ENCODE results near the gene DMRT1.

The DMRT1 gene

DNA sequence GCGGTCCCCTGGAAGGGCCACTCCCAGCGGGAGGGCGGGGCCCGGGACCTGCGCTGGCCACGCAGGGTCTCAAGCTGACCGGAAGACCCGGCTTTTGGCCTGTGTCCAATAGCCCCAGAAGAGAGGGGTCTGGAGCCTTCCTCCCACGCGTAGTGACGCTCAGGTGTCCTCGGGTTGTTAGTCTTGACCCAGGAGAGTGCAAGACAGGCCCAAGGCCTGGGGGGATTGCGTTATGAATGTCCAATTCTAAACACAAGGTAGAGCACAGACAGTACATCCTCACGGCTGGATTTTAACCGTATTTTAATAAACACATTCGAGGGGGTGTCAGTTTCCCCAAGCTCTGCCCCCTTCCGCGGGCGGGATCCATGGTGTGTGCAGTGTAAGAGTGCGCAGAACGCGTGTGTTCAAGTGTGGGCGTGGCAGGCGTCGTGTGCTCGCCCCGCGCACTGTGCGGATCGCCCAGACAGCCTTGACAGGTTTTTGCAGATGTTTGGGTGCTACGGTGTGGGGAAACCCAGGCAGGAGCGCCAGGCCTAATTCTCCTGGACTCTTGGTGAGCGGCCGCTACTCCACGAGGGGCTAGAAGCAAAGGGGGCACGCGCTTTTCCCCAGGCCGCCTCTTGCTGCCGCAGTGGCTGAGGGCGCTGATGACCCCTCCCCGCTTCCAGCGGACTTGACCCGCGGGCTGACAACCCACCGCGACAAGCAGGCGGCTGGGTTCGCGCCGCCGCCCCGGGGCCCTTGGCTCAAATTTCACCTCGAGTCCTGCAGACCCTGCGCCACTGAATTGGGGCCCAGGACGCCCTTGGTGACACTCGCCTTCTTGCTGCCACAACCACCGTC lies 128.9 kb downstream of the DMRT1 start:
- peak overlapping the region; percentile 22 for H3K4me3 ChIP-seq
- H3K27ac ChIP-seq = no peak overlapping the region
- TF ChIP-seq, protein P1, sequence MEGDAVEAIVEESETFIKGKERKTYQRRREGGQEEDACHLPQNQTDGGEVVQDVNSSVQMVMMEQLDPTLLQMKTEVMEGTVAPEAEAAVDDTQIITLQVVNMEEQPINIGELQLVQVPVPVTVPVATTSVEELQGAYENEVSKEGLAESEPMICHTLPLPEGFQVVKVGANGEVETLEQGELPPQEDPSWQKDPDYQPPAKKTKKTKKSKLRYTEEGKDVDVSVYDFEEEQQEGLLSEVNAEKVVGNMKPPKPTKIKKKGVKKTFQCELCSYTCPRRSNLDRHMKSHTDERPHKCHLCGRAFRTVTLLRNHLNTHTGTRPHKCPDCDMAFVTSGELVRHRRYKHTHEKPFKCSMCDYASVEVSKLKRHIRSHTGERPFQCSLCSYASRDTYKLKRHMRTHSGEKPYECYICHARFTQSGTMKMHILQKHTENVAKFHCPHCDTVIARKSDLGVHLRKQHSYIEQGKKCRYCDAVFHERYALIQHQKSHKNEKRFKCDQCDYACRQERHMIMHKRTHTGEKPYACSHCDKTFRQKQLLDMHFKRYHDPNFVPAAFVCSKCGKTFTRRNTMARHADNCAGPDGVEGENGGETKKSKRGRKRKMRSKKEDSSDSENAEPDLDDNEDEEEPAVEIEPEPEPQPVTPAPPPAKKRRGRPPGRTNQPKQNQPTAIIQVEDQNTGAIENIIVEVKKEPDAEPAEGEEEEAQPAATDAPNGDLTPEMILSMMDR (IDR thresholded peaks at IDR 0.05) = no peak
- no peak for DNase-seq (ENCODE audit: low spot score)

DNA sequence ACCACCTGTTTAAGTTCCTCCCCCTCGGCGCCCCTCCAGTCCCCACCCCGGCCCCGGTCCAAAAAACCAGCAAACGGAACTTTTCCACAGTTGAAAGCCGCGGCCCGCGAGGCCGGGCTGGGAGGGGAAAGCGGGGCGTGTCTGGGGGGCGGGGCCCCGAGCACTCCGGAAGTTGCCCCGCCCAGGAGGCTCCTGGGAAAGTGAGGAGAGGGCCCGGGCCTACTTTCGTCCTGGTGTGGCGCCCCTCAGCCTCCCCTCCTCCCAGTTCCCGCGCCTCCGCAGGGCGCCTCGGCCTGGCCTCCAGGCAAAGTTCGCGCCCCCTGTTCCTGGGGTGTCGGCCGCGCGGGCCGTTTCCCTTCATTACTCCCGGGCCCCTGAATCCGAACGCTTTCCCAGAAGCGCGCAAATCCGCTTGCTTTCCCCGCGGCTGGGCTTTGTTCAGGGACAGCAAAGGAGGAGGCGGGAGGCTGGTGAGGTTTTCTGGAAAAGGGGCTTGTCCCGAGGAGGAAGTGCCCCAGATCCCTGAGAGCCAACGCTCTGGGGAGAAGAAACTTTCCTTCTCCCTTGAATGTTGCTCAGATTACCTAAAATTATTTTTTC lies 130.5 kb downstream of the DMRT1 start:
- TF ChIP-seq, protein P1 (IDR thresholded peaks at IDR 0.05) = no peak
- DNase-seq (ENCODE audit: low spot score) = no peak
- peak overlapping the region; percentile 65 for H3K4me3 ChIP-seq

DNA sequence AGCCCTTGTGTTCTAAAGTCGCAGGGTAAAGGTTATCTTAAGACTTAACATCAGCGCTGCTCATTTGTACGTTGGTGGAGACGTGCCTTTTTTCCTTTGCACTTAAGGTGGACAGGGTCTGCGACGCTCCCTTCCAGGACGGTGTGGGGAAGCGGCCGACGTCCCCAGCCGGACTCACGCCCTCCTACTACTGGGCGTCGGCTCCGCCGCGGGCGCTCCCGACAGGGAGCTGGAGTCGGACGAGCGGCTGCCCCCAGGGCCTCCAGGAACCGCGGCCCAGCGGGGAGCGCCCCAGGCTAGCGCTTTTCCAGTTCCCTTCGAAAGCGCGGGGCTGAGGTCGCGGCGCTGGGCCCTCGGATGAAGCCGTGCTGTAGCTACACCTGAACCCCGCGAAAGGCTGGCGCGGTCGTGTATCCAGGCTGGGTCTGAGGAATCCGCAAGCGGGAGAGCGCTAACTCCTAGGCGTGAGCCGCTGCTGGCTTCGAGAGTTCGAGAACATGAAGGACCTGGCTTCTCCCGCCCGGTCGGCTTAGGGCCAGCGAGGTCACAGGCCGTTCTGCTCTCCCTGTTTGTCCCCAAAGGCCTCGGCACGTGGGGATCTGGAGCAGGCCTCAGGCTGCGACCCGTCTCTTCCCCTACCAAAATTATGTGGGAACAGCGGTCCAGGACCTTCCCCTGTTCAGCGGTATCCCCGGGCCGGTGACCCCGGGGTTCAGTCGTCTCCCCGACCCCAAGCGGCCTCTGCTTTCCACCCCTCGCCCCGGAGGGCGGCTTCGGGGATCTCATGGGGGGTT lies 131.2 kb downstream of the DMRT1 start:
- no peak overlapping the region for H3K27ac ChIP-seq
- DNase-seq (ENCODE audit: low spot score) = no peak
- H3K4me3 ChIP-seq = peak overlapping the region; percentile 65

More for the DNA sequence above, 130.5 kb downstream of the DMRT1 start:
- no peak overlapping the region for H3K27ac ChIP-seq

DNA sequence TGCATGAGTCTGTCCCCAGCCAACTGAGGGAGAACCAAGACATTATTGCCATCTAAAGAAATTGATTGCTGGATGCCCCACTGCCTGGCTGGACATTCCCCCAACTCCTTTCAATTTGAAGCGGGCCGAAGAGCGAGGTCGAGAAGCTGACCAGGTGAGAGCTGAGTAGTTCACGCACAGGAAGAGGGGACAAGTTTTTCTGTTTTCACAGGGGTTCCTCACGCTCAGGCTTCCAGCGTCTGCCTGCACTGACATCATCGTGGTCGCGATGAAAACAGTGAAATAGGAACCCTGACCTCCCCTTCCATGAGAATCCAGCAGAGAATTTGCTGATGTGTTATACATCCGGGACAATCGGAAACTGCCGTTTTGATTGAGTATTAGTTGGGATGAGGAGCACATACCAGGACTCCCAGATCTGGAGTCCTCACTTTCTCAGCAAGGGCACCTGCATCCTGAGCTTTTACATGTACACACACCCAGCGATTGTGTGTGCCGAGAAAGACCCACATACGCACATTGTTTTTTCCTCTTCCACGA lies 131.9 kb downstream of the DMRT1 start:
- Histone ChIP-seq H3K27ac (no peak overlapping the region), H3K4me3 (no peak overlapping the region)
- TF ChIP-seq, protein P1 (IDR thresholded peaks at IDR 0.05) = no peak
- no peak for DNase-seq (ENCODE audit: low spot score)

More for the DNA sequence above, 131.2 kb downstream of the DMRT1 start:
- TF ChIP-seq, protein P1 (IDR thresholded peaks at IDR 0.05) = no peak

DNA sequence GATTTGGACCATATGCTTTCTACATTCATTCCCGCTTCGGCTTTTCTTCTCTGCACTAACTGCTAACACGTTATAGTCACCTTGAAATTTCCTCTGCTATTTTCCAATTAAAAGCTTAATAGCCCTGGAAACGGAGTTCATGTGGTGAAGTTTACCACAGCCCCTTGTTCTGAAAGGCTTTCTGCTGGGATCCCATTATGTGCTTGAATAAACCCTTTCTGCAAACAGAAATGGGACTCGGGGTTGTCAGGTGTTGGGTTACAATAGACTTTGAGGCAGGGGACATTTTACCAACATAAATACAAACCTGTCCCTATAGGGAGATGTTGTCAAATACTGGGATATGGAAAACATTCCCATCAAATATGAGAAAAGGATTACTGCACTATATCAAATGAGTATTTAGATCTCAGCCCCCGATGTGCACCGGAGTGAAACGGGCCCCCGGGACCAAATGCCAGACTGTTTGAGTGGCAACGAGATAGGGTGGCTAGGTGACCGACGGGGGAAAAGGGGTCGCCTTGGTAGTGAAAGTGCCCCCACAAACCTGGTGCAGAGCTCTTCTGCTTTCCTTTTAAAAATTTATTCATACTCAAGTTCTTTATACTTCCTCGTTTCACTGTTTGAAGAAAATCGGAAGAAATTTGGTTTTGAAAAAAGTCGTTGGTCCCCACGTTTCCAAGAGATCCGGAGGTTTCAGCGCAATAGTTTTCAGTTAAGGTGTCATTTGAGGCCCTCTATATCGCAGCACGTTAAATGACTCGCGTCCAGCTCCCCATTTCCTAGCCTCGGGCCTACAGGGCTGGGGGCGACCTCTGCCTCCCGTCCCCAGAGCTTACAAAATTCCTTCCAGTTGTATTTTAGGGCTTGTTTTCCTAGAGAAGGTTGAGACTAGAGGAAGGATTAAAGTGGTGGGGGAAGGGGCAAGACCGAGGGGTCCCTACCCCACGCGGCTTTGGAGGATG lies 132.8 kb downstream of the DMRT1 start:
- DNase-seq (ENCODE audit: low spot score) = no peak
- no peak overlapping the region for H3K4me3 ChIP-seq
- no peak overlapping the region for H3K27ac ChIP-seq
- TF ChIP-seq, protein P1 (IDR thresholded peaks at IDR 0.05) = no peak

Data from coronary artery (tissue), 2 donors.